ENCODE data around the gene FKBP1C.

DNA sequence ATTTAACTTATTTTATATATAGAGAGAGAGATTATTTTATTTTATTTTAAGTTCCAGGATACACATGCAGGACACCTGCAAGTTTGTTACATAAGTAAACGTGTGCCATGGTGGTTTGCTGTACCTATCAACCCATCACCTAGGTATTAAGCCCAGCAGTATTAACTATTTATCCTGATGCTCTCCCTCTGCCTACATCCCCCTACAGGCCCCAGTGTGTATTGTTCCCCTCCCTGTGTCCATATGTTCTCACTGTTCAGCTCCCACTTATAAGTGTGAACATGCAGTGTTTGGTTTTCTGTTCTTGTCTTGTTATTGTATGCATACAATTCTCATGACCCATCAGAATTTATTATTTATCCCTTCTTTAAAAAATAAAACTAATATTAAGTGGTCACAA is 34.6 kb downstream of the FKBP1C start:
- TF ChIP-seq, protein P1, sequence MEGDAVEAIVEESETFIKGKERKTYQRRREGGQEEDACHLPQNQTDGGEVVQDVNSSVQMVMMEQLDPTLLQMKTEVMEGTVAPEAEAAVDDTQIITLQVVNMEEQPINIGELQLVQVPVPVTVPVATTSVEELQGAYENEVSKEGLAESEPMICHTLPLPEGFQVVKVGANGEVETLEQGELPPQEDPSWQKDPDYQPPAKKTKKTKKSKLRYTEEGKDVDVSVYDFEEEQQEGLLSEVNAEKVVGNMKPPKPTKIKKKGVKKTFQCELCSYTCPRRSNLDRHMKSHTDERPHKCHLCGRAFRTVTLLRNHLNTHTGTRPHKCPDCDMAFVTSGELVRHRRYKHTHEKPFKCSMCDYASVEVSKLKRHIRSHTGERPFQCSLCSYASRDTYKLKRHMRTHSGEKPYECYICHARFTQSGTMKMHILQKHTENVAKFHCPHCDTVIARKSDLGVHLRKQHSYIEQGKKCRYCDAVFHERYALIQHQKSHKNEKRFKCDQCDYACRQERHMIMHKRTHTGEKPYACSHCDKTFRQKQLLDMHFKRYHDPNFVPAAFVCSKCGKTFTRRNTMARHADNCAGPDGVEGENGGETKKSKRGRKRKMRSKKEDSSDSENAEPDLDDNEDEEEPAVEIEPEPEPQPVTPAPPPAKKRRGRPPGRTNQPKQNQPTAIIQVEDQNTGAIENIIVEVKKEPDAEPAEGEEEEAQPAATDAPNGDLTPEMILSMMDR (IDR thresholded peaks at IDR 0.05 in 2 of 3, conservative IDR thresholded peaks at IDR 0.05 in 1 of 3; ENCODE audit: control insufficient read depth in 2 of 3, extremely low read depth in 1 of 3, insufficient read depth in 1 of 3, low read depth in 3 of 3, low read length in 3 of 3): peak in 2 of 3 experiments; percentile 25 to 31; a peak in 3 of 6 replicates
- TF ChIP-seq NFXL1 (IDR thresholded peaks at IDR 0.05; ENCODE audit: borderline replicate concordance) (no peak), ZZZ3 (IDR thresholded peaks at IDR 0.05; ENCODE audit: control insufficient read depth, insufficient read length, low read depth) (no peak), SMC3 (IDR thresholded peaks at IDR 0.05; ENCODE audit: borderline replicate concordance, low read length) (no peak), DPF2 (IDR thresholded peaks at IDR 0.05) (no peak), TAF1 (IDR thresholded peaks at IDR 0.05; ENCODE audit: borderline replicate concordance, low read depth, low read length) (no peak)
- TF ChIP-seq, protein P2, sequence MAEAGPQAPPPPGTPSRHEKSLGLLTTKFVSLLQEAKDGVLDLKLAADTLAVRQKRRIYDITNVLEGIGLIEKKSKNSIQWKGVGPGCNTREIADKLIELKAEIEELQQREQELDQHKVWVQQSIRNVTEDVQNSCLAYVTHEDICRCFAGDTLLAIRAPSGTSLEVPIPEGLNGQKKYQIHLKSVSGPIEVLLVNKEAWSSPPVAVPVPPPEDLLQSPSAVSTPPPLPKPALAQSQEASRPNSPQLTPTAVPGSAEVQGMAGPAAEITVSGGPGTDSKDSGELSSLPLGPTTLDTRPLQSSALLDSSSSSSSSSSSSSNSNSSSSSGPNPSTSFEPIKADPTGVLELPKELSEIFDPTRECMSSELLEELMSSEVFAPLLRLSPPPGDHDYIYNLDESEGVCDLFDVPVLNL (IDR thresholded peaks at IDR 0.05; ENCODE audit: low read depth, low read length): no peak
- TF ChIP-seq, protein P3, sequence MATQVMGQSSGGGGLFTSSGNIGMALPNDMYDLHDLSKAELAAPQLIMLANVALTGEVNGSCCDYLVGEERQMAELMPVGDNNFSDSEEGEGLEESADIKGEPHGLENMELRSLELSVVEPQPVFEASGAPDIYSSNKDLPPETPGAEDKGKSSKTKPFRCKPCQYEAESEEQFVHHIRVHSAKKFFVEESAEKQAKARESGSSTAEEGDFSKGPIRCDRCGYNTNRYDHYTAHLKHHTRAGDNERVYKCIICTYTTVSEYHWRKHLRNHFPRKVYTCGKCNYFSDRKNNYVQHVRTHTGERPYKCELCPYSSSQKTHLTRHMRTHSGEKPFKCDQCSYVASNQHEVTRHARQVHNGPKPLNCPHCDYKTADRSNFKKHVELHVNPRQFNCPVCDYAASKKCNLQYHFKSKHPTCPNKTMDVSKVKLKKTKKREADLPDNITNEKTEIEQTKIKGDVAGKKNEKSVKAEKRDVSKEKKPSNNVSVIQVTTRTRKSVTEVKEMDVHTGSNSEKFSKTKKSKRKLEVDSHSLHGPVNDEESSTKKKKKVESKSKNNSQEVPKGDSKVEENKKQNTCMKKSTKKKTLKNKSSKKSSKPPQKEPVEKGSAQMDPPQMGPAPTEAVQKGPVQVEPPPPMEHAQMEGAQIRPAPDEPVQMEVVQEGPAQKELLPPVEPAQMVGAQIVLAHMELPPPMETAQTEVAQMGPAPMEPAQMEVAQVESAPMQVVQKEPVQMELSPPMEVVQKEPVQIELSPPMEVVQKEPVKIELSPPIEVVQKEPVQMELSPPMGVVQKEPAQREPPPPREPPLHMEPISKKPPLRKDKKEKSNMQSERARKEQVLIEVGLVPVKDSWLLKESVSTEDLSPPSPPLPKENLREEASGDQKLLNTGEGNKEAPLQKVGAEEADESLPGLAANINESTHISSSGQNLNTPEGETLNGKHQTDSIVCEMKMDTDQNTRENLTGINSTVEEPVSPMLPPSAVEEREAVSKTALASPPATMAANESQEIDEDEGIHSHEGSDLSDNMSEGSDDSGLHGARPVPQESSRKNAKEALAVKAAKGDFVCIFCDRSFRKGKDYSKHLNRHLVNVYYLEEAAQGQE (IDR thresholded peaks at IDR 0.05; ENCODE audit: low read depth, low read length): no peak
- TF ChIP-seq, protein P4, sequence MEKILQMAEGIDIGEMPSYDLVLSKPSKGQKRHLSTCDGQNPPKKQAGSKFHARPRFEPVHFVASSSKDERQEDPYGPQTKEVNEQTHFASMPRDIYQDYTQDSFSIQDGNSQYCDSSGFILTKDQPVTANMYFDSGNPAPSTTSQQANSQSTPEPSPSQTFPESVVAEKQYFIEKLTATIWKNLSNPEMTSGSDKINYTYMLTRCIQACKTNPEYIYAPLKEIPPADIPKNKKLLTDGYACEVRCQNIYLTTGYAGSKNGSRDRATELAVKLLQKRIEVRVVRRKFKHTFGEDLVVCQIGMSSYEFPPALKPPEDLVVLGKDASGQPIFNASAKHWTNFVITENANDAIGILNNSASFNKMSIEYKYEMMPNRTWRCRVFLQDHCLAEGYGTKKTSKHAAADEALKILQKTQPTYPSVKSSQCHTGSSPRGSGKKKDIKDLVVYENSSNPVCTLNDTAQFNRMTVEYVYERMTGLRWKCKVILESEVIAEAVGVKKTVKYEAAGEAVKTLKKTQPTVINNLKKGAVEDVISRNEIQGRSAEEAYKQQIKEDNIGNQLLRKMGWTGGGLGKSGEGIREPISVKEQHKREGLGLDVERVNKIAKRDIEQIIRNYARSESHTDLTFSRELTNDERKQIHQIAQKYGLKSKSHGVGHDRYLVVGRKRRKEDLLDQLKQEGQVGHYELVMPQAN (conservative IDR thresholded peaks at IDR 0.05): no peak
- TF ChIP-seq, protein P5, sequence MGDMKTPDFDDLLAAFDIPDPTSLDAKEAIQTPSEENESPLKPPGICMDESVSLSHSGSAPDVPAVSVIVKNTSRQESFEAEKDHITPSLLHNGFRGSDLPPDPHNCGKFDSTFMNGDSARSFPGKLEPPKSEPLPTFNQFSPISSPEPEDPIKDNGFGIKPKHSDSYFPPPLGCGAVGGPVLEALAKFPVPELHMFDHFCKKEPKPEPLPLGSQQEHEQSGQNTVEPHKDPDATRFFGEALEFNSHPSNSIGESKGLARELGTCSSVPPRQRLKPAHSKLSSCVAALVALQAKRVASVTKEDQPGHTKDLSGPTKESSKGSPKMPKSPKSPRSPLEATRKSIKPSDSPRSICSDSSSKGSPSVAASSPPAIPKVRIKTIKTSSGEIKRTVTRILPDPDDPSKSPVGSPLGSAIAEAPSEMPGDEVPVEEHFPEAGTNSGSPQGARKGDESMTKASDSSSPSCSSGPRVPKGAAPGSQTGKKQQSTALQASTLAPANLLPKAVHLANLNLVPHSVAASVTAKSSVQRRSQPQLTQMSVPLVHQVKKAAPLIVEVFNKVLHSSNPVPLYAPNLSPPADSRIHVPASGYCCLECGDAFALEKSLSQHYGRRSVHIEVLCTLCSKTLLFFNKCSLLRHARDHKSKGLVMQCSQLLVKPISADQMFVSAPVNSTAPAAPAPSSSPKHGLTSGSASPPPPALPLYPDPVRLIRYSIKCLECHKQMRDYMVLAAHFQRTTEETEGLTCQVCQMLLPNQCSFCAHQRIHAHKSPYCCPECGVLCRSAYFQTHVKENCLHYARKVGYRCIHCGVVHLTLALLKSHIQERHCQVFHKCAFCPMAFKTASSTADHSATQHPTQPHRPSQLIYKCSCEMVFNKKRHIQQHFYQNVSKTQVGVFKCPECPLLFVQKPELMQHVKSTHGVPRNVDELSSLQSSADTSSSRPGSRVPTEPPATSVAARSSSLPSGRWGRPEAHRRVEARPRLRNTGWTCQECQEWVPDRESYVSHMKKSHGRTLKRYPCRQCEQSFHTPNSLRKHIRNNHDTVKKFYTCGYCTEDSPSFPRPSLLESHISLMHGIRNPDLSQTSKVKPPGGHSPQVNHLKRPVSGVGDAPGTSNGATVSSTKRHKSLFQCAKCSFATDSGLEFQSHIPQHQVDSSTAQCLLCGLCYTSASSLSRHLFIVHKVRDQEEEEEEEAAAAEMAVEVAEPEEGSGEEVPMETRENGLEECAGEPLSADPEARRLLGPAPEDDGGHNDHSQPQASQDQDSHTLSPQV (IDR thresholded peaks at IDR 0.05): no peak

Measured in GM12878 (cell line).